Endometrium (tissue), 2 donors: ENCODE results near the gene LRIG1.

ENCODE experiments used
- FAIRE-seq: peaks from 2 replicates; lab custom pipeline; 2012; peaks lifted over from hg19 to GRCh38; lab: Jason Lieb, UNC
- donor health status: control.
- donor health status: control.

The LRIG1 gene

GRCh38 chr3:66489115-66489514 lies 11.7 kb downstream of the LRIG1 start:
- FAIRE-seq = no peak

DNA sequence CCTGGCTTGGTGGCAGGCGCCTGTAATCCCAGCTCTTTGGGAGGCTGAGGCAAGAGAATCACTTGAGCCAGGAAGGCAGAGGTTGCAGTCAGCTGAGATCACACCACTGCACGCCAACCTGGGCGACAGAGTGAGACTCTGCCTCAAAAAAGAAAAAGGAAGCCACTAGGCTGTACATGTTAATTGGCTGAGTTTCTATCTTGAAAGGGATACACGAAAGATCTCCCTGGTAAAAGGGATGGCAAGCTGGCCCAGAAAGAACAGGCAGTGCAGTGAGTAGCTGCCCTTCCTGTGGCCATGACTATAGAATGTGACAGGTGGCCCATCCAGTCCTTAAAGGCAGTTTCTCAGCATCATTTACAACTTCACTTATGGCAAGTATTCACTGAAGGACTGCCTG lies 12.3 kb downstream of the LRIG1 start:
- no peak for FAIRE-seq

- no peak for FAIRE-seq
Observed at GRCh38 chr3:66487465-66487864, 13.4 kb downstream of the LRIG1 start.

- no peak for FAIRE-seq
Observed at GRCh38 chr3:66486646-66487045, 14.2 kb downstream of the LRIG1 start.

DNA sequence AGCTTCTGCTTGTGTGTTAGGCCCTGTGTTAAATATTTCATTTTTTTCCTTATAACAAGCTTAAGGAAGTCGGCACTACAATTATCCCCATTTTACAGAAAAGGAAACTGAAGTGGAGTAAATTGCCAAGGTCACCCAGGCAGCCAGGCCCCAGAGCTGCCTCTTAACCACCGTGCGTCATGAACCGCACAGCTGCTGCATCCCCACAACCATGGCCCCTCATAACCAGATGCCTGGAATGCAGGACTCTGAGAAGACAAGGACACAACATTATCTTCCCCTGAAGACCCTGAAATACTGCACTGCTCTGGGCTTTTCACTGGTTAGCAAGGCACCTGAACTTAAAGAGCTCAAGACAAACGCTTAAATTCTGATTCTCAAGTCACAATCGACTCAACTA lies 14.6 kb downstream of the LRIG1 start:
- no peak for FAIRE-seq

- peak; percentile 21 for FAIRE-seq
Observed at GRCh38 chr3:66485291-66485968, 15.4 kb downstream of the LRIG1 start.

GRCh38 chr3:66484106-66484844 lies 16.5 kb downstream of the LRIG1 start:
- no peak for FAIRE-seq

- no peak for FAIRE-seq
Observed at GRCh38 chr3:66483409-66483906, 17.4 kb downstream of the LRIG1 start.

DNA sequence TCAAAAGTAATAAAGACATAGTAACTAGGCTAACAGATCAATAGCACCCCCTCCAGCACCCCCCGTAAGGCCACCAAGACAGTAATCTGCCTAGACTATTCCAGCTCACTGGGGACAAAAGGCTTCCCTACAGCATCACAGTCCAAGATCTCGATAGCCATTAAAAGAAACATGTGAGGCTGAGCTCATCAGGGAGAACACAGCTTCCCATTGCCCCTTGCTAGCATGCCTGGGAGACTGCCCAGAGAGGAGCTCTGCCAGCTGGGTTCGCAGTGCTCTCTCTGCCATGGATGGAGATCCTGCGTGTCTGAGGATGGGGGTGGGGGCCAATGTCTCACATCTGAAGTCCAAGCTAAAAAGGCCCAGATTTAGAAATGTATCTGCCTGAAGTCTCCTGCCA lies 17.8 kb downstream of the LRIG1 start:
- no peak for FAIRE-seq

GRCh38 chr3:66482018-66482404 lies 18.8 kb downstream of the LRIG1 start:
- no peak for FAIRE-seq

- FAIRE-seq = no peak
Observed at GRCh38 chr3:66481071-66482017, 19.5 kb downstream of the LRIG1 start.

GRCh38 chr3:66480666-66481065 lies 20.2 kb downstream of the LRIG1 start:
- FAIRE-seq = peak; percentile 85

GRCh38 chr3:66479532-66479947 lies 21.3 kb downstream of the LRIG1 start:
- no peak for FAIRE-seq

DNA sequence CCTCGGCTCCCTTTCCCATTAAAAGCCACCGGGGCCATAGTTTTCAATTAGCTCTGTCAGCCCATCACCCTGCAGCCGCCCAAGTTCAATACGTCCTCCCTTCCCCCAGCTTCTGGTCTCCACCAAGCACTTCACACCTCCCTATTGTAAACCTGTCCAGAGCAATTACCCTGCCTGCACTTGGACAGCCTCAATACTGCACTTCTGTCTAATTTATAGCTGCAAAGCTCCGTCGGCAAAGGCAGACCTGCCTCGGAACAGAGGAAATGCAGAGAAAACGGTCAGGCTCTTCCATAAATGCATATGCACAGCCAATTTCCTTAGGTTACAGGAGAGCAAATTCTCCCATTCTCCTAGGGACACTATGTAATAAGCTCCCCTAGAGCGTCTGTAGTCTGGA lies 21.9 kb downstream of the LRIG1 start:
- FAIRE-seq = no peak

DNA sequence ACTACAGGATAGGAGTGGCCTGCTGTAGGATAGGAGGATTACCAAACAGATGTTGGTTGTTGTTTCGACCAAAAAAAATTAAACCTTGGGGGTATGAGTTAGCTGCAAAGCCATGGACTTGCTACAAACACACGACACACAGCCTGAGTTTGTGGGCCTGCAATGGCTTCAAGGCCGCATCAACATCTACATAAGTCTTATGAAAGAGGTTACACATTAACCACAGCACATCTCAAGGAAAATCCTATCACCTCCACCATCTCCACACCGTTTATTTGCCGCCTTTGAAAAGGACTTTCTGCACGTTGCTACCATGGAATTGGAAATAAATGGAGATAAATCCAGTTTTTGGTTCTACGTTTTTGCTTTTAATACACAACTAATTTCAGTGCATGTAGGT lies 23.0 kb downstream of the LRIG1 start:
- no peak for FAIRE-seq

GRCh38 chr3:66476852-66477381 lies 23.9 kb downstream of the LRIG1 start:
- no peak for FAIRE-seq

DNA sequence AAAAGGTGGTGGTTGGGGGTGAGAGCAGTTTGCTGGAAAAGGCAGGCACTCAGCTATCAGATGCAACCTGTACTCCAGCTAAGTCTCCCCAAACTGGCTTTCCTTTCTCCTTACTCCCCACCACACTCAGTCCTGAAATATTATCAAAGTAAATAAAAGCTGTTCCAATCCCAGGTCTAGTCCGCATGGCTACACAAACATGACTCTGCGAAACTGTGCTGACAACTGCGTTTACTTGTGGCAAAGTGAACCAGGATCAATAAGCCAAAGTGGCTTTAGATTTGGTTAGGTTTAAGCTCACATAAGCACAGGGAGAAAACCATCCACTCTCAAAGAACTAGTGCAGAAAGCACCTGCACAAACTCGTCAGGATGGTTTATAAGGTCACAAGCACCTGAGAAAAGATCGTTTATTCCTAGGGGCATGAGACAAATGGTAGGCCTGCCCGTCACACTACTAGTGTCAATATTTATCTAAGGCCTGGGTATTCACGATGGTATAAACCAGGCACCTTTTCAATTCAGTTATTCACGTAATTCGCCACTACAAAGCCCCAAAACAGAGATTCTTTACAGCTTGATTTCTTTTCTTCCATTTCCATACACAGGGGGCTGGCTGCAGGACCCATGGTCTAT lies 25.3 kb downstream of the LRIG1 start:
- no peak for FAIRE-seq

DNA sequence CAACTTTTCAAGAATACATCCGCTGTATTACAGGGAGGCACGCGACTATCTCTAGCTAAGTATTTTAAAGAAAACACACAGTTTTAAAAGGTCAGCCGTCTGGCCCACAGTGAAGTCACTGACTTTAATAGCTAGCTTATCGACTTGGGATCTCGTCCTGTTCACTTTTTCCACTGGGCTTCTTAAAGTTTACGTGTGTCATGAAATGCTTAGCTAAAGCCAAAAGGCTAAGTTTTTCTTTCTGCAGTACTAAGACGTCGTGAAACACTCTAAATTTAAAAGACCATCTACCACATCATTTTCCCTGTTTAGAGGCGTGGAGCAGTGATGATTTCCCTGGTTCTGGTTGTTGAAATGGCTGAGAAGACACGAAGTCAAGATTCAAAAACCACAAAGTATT lies 27.1 kb downstream of the LRIG1 start:
- no peak for FAIRE-seq

- FAIRE-seq = no peak
Observed at GRCh38 chr3:66473181-66473580, 27.6 kb downstream of the LRIG1 start.

- no peak for FAIRE-seq
Observed at GRCh38 chr3:66472313-66473134, 28.3 kb downstream of the LRIG1 start.
